A673 (cell line): ENCODE results near the gene CXCL8. TPM values are rescaled to one million over a fixed set of nuclear protein-coding genes. Genes with fewer than 3 reads are reported as not detected.
"Not testable (repeated sequence)": the region's sequence is repeated elsewhere in the genome, so short reads cannot be mapped to it uniquely, and the experiment has no call there.

Source experiments
- Bru-seq: library from RNA; stranded (reverse); fragments of 400-500 nt; gene quantifications from one replicate; lab custom pipeline; 2021; lab: Mats Ljungman, UMichigan
- BruChase-seq, 2 experiments: library from RNA; stranded (reverse); fragments of 400-500 nt; gene quantifications; one replicate each; lab custom pipeline; 2021; lab: Mats Ljungman, UMichigan
- BruUV-seq: library from RNA; stranded (reverse); fragments of 400-500 nt; replicated peaks from 2 replicates; lab custom pipeline; 2021; lab: Mats Ljungman, UMichigan
- CTCF ChIA-PET: fragments of 300-600 bp; sonication (Branson Sonifier 250); formaldehyde crosslinking; loops from one replicate; lab custom pipeline; 2022; ENCODE audit warnings: antibody characterized with exemption; lab: Charles Lee
- POLR2A ChIA-PET: fragments of 300-600 bp; sonication (Branson Sonifier 250); formaldehyde crosslinking; loops from one replicate; lab custom pipeline; 2022; ENCODE audit warnings: antibody characterized with exemption; ENCODE audit not compliant: low non-redundant PET; lab: Charles Lee
- DNase-seq: peaks from one replicate; pipeline ENCODE4 v3.0.0-alpha.2; 2015; ENCODE audit warnings: low spot score
- H3K27ac ChIP-seq: fragments of 200-600 bp; sonication (generic); 2 replicates; pipeline ENCODE4 v1.5.1; 2016; ENCODE audit warnings: mixed run types, low read depth, mild to moderate bottlenecking, mixed read lengths, antibody characterized with exemption, low read length; ENCODE audit not compliant: poor library complexity, severe bottlenecking
- H3K27me3 ChIP-seq: fragments of 200-600 bp; sonication (generic); replicated peaks from 2 replicates; pipeline ENCODE4 v1.6.1; 2017; ENCODE audit warnings: mixed run types, low read depth, mild to moderate bottlenecking, mixed read lengths, antibody characterized with exemption, low read length; ENCODE audit not compliant: insufficient read depth, poor library complexity
- H3K36me3 ChIP-seq: fragments of 200-600 bp; sonication (generic); 2 replicates; pipeline ENCODE4 v1.6.1; 2016; ENCODE audit warnings: mixed run types, mild to moderate bottlenecking, mixed read lengths, antibody characterized with exemption, low read length; ENCODE audit not compliant: insufficient read depth, poor library complexity, severe bottlenecking
- H3K4me1 ChIP-seq: fragments of 200-600 bp; sonication (generic); 2 replicates; pipeline ENCODE4 v1.6.1; 2017; ENCODE audit warnings: mixed run types, mild to moderate bottlenecking, mixed read lengths, antibody characterized with exemption, low read length; ENCODE audit not compliant: insufficient read depth, poor library complexity, severe bottlenecking
- H3K4me3 ChIP-seq: fragments of 200-600 bp; sonication (generic); 2 replicates; pipeline ENCODE4 v1.5.1; 2016; ENCODE audit warnings: low read depth, mixed run types, mild to moderate bottlenecking, mixed read lengths, low read length; ENCODE audit not compliant: poor library complexity, severe bottlenecking
- H3K9me3 ChIP-seq: fragments of 200-600 bp; sonication (generic); 2 replicates; pipeline ENCODE4 v1.6.1; 2016; ENCODE audit warnings: mixed run types, low read depth, mild to moderate bottlenecking, mixed read lengths, antibody characterized with exemption, low read length; ENCODE audit not compliant: poor library complexity, severe bottlenecking
- EZH2 ChIP-seq: fragments of 200-600 bp; sonication (generic); IDR thresholded peaks from 2 replicates; pipeline ENCODE4 v1.6.1; 2017; ENCODE audit warnings: borderline replicate concordance, low read depth, mild to moderate bottlenecking, mixed read lengths, antibody characterized with exemption, low read length; ENCODE audit not compliant: poor library complexity, severe bottlenecking
- intact Hi-C: fragments of 100-400 bp; cut with micrococcal nuclease; formaldehyde crosslinking; loops from one replicate; pipeline ENCODE4 v1.10.0; 2022; ENCODE audit not compliant: unreplicated experiment
- long read RNA-seq: library from polyadenylated mRNA; stranded (forward); transcript quantifications from one replicate; pipeline ENCODE4 v2.0.0, GENCODE V29; 2022
- total RNA-seq: library from RNA; stranded (reverse); gene quantifications from 2 replicates; pipeline ENCODE4 v1.2.3, GENCODE V29; 2021
- TF ChIP-seq, protein P1 (sequence below): fragments of 300-800, 200-600 bp; sonication (generic); conservative IDR thresholded peaks from 2 replicates; pipeline ENCODE4 v1.5.1; 2017; ENCODE audit warnings: low read depth, mild to moderate bottlenecking, antibody characterized with exemption, low read length, moderate library complexity, mixed read lengths

The CXCL8 gene
- total RNA-seq (2.5 and 2.7 TPM in 2 replicates), Bru-seq, nascent RNA (percentile 58 among the genes with signal in this experiment), BruChase-seq, experiment 1, labeled RNA remaining after a 2-hour chase (percentile 62 among the genes with signal in this experiment), BruChase-seq, experiment 2, labeled RNA remaining after a 6-hour chase (percentile 48 among the genes with signal in this experiment)
- long read RNA-seq, partial matches to known transcripts, result 0 of 4 reads
- long read RNA-seq, other reads (novel, unspliced or antisense), result 0 of 4 reads

DNA sequence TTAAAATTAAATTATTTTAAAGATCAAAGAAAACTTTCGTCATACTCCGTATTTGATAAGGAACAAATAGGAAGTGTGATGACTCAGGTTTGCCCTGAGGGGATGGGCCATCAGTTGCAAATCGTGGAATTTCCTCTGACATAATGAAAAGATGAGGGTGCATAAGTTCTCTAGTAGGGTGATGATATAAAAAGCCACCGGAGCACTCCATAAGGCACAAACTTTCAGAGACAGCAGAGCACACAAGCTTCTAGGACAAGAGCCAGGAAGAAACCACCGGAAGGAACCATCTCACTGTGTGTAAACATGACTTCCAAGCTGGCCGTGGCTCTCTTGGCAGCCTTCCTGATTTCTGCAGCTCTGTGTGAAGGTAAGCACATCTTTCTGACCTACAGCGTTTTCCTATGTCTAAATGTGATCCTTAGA, at the start of gene CXCL8:
Gene CXCL8 (plus strand): TSS at position 217 of the 426 bp plus-strand sequence. CDS start 90 bp downstream, at position 307.
- BruUV-seq, result no TSS peak
- TF ChIP-seq EZH2, result no peak
- TF ChIP-seq, protein P1, sequence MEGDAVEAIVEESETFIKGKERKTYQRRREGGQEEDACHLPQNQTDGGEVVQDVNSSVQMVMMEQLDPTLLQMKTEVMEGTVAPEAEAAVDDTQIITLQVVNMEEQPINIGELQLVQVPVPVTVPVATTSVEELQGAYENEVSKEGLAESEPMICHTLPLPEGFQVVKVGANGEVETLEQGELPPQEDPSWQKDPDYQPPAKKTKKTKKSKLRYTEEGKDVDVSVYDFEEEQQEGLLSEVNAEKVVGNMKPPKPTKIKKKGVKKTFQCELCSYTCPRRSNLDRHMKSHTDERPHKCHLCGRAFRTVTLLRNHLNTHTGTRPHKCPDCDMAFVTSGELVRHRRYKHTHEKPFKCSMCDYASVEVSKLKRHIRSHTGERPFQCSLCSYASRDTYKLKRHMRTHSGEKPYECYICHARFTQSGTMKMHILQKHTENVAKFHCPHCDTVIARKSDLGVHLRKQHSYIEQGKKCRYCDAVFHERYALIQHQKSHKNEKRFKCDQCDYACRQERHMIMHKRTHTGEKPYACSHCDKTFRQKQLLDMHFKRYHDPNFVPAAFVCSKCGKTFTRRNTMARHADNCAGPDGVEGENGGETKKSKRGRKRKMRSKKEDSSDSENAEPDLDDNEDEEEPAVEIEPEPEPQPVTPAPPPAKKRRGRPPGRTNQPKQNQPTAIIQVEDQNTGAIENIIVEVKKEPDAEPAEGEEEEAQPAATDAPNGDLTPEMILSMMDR, result no peak
- no peaks in the 10 kb centered on the region for H3K27me3 ChIP-seq
- H3K9me3 ChIP-seq, result no peaks in the 10 kb centered on the region
- H3K4me1 ChIP-seq, result no peaks in the 10 kb centered on the region
- DNase-seq, result peak; percentile 79
- ChIA-PET CTCF (no interaction called here), POLR2A (no interaction called here)
- intact Hi-C loops, result no loop called here
- H3K27ac ChIP-seq, result no peak within 1 kb of the TSS
- H3K36me3 ChIP-seq, result no peaks in the 10 kb centered on the region
- H3K4me3 ChIP-seq, result no peak within 1 kb of the TSS

DNA sequence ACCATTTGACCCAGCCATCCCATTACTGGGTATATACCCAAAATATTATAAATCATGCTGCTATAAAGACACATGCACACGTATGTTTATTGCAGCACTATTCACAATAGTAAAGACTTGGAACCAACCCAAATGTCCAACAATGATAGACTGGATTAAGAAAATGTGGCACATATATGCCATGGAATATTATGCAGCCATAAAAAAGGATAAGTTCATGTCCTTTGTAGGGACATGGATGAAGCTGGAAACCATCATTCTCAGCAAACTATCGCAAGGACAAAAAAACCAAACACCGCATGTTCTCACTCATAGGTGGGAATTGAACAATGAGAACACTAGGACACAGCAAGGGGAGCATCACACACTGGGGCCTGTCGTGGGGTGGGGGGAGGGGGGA, 49.2 kb upstream of the CXCL8 start:
- CTCF ChIA-PET, H3K4me3 ChIP-seq, H3K9me3 ChIP-seq, H3K27me3 ChIP-seq, intact Hi-C loops, H3K4me1 ChIP-seq, H3K27ac ChIP-seq, DNase-seq, POLR2A ChIA-PET, H3K36me3 ChIP-seq, BruUV-seq: not testable (repeated sequence)

DNA sequence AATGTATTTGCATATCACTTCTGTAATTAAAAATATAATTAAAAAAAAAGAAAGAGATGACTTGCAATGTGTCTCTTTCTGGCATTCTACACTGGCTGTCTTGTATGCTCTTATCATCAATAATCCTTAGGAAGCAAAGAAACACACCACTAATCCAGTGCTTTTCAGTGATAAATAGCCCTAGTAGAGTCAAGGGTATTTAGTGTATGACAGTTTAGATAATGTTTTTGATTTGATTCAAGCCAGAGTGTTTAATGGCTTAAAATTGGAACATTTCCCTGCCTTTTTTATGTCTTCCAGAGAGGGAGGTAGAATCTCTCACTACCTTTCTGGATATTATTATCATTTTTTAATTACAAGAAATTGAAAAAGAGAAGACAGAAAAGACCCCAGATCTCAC, 48.6 kb upstream of the CXCL8 start:
- Histone ChIP-seq H3K4me3 (no peak overlapping the region), H3K36me3 (no peaks in the 10 kb centered on the region), H3K4me1 (peaks cover 3% of the 10 kb centered on the region), H3K27ac (no peak overlapping the region), H3K27me3 (no peaks in the 10 kb centered on the region), H3K9me3 (no peaks in the 10 kb centered on the region)
- ChIA-PET POLR2A (no interaction called here), CTCF (no interaction called here)
- BruUV-seq, result no TSS peak
- no peak for DNase-seq
- TF ChIP-seq EZH2, result no peak
- intact Hi-C loops, result no loop called here

DNA sequence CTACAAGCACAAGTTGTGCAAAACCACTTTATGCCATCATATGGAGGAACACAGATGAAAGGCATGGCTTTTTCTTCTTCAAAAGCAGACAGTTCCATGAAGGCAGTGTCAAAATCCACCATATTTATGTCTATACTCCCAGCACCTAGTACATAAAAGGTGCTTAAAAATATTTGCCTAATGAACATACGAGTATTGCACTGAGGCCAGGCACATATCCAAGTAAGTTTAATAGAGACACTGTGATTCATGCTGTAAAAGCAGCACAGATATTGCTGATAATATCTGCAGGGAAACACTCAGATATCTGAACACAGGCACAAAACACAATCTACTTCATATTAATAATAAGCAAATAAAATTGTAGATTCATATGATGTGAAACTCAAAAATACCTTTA, 48.1 kb upstream of the CXCL8 start:
- TF ChIP-seq, protein P1, result no peak
- no peak for TF ChIP-seq EZH2
- no peak overlapping the region for H3K27ac ChIP-seq
- ChIA-PET POLR2A (no interaction called here), CTCF (no interaction called here)
- H3K4me3 ChIP-seq, result no peak overlapping the region
- intact Hi-C loops, result no loop called here
- no TSS peak for BruUV-seq
- no peaks in the 10 kb centered on the region for H3K27me3 ChIP-seq
- H3K9me3 ChIP-seq, result no peaks in the 10 kb centered on the region
- DNase-seq, result no peak
- H3K36me3 ChIP-seq, result no peaks in the 10 kb centered on the region
- peaks cover 3% of the 10 kb centered on the region for H3K4me1 ChIP-seq
